Measurements from ENCODE around the gene ETV6.

Gene ETV6

GRCh38 chr12:11722071-11722470 lies 72.6 kb downstream of the ETV6 start:
- no peak for FAIRE-seq

- FAIRE-seq = no peak
Observed at GRCh38 chr12:11722578-11723138, 73.2 kb downstream of the ETV6 start.

DNA sequence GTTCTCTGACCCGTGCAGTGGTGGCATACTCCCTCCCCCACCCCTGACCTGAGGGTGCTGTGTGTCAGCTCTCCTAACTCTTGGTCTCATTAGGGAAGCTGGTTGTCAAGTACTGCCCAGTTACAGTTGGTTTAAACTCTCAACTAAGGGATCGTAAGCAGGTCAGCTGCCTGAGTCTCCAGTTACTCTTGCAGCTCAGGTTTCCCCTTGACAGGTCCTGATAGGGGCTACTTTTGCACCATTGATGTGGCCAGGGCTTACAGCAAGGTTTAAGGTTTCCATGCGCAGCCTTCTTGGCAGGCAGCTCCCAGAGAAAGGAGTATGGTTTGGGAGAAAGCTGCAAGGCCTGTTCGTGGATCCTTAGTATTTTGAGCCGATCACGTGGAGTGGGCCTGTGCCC lies 74.5 kb downstream of the ETV6 start:
- FAIRE-seq = no peak

DNA sequence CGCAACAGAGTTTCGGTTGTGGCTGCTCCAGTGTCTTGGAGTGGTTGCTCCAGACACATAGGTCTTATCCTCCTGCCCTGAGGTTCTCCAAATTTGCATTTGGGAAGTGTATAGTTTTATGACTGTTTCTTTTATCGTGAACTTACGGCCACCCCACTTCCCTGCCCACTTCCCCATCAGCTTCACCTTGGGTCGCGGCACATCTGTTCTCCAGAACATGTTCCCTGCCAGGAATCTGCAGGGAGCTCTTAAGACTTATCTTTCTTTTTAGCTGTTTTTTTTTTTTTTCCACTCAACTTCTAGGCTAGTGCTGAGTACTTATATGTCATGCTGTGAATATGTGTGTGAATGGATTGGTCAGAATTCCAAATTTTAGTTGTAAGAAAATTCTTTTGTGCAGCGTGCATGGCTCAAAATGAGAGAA lies 75.4 kb downstream of the ETV6 start:
- FAIRE-seq = no peak

- FAIRE-seq = no peak
Observed at GRCh38 chr12:11725686-11726085, 76.2 kb downstream of the ETV6 start.

- no peak for FAIRE-seq
Observed at GRCh38 chr12:11726659-11727058, 77.2 kb downstream of the ETV6 start.

DNA sequence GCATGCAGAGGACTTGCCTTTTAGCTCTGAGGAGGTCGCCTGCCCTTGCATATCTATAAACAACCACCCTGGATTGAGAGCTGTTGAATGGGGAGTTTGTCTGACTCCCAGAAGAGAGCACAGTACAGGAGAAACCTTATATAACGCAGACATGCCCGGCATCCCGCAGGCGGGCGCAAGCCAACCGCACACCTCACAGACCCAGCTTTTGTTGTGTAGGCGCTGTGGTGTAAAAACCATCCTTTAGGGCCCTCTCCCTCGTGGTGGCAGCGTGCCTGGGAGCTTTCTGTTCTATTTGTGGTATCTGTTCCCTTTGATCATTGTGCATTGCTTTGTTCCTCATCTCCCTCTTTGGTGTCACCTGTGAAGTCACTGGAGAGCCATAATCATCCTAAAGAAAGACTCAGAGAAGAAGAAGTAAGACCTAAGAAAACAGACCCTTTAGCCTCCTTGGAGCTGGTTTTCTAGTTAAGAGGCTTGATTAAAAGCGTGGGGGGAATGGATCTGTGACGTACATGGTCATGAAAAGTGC lies 77.7 kb downstream of the ETV6 start:
- FAIRE-seq = no peak

GRCh38 chr12:11728154-11728755 lies 78.8 kb downstream of the ETV6 start:
- no peak for FAIRE-seq

GRCh38 chr12:11729008-11729407 lies 79.5 kb downstream of the ETV6 start:
- FAIRE-seq = no peak

GRCh38 chr12:11729439-11730150 lies 80.1 kb downstream of the ETV6 start:
- FAIRE-seq = no peak

DNA sequence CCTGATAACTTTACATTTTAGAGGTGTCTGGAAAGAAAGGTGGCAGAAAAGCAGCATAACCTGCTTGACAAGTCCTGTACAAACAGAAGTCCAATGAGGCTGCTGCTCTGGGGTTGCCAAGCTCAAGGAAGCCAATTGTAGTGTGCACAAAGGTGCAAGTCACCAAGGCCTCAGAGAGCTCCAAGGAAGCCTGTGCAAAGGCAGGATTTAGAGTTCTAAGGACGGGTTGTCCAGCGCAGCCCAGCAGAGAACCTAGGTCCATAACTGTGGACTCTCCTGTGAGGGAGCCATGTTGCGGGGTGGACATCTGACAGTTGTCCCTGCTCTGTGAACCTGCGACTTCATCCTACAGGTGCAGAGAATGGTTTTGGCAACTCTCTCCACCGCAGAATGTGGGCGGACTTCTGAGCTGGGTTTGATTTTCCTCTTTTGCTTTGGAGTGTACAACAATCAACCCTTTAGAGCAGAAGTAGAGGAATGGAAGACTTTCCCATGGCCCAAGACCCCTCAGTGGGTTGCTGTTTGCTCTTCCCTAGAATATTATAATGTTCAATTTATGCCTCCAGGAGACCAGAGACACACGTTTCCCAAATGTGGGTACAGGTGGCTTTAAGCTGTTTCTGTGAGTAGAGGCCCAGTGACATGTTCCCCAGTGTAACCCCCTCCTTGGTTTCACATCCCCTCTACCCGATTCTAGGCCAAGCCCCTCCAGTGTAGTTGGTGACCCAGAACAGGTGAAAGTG lies 81.0 kb downstream of the ETV6 start:
- FAIRE-seq = no peak

DNA sequence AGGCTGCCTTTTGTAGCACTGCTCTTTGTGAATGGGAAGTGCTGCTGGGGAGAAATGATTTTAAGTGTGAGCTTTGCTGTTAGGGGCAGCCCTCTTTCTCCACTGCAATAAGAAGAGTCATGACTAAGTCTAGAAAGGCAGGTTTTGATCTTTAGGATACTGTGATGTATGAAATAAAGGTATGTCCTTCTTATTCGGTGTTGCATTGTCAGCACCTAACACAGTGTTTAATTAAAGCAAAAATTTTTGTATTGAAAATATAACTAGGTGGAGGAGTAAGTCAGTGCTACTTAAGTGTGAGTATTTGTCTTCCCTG lies 81.5 kb downstream of the ETV6 start:
- no peak for FAIRE-seq

GRCh38 chr12:11731455-11731854 lies 82.0 kb downstream of the ETV6 start:
- FAIRE-seq = no peak

GRCh38 chr12:11732023-11732422 lies 82.5 kb downstream of the ETV6 start:
- no peak for FAIRE-seq

- FAIRE-seq = no peak
Observed at GRCh38 chr12:11732715-11733114, 83.2 kb downstream of the ETV6 start.

DNA sequence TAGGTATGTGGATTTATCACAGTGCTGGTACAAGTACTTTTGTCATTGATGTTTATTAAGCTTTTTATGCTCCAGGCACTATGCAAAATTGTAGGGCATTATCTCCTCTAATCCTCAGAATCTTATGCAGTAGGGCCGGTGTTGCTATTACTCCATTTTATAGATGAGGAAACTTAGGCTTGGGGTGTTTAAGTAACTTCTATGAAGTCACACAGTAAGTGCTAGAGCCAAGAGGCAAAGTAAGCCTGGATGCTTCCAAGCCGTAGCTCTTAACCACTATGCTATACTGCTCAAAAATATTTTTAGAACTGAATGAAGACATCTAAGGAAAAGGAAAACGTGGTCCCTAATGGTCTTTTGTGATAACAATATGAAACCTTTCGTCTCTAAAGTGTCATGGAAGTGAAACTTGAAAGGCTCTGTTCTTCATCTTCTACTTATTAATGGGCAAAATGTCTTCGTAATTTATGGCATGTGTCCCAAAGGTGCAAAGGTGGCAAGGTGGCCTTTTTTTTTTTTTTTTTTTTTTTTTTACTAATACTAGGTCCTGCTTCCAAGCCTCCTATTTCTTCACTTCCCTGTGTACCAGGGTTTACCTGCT lies 85.2 kb downstream of the ETV6 start:
- FAIRE-seq = no peak

- FAIRE-seq = no peak
Observed at GRCh38 chr12:11738450-11738849, 89.0 kb downstream of the ETV6 start.

GRCh38 chr12:11739980-11740577 lies 90.6 kb downstream of the ETV6 start:
- FAIRE-seq = no peak

DNA sequence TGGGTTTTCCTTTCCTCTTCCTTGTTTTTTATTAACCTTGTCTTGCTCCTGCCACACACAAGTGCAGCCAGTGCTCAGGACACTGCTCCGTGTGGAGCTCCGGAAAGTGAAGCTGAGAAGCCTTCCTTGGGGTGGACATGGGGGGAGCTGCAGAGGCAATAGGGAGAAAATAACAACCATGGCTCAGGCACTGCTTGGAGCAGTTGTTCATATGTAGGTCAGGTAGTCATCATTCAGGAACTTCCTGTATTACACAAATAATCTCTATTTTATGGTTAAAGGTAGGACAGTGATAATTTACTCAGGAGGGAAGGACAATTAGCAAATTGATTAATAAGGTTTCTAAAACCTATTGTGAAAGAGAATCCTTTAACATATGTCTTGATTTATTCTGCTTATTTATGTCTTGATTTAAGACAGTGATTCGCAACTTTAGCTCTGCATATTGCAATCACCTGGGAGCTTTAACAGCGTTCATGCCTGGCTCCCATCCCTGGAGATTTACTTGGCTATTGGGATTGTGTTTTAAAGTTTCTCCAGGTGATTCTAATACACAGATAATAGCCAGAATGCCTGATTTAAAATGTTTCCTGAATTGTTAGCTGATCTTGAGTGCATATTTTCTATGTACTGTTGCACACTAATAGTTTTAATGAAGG lies 92.1 kb downstream of the ETV6 start:
- no peak for FAIRE-seq

DNA sequence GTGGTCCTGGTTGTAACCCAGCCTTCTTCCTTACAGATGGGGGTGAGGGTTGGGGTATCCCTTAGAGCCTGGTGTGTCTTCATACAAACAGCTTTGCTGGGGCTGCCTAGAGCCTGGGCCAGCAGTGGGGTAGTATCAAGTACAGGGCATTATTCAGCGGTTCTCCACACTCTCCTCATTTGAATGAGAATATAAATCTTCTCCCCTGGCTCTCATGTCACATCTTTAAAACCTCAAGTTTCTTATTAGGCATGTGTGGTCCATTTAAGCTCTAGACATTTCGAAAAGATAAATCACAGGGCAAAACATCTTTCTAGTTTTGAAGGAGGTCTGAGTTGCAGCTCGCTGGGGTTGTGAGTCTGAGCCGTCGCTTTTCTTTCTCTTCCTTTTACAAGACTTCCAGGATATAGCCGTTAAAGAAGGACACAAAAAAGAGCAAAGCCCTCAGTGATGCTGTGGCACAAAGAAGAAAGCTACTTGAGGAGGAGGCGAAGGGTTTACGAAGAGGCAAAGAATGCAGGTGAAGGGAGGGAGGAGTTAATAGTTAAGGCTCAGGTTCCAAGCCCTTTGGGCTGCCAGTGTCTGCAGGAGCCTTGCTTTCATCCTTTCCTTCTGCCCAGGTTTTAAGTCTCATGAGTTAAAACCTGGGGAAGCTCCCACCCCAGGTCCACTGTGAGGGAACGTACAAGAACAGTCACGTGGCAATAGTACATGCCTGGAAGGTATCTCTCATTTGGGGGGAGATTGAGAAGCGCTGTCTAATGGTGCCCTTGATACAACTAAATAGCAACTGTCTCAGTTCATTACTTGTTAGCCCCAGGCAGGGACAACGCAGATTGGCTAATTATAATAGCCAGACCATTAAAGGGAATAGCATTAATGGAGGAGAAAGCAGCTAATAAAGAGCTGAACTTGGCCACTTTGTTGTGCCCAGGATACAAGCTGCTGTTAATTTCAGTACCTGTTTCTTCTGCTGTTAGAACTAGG lies 94.2 kb downstream of the ETV6 start:
- no peak for FAIRE-seq

- no peak for FAIRE-seq
Observed at GRCh38 chr12:11744410-11744801, 94.9 kb downstream of the ETV6 start.

All from G401.6 (cell line).